Esophagus squamous epithelium (tissue), 4 donors: ENCODE measurements around the gene RFPL1.

Experiments used
- POLR2A ChIP-seq, 4 donors: fragments of 450-650 bp; IDR thresholded peaks; one replicate each; pipeline ENCODE4 v1.6.1; 2017; ENCODE audit warnings: antibody characterized with exemption in 4 of 4, mild to moderate bottlenecking in 4 of 4, moderate library complexity in 3 of 4
- TF ChIP-seq, protein P1 (sequence below), 6 experiments: fragments of 450-650 bp in 4 of 6; fragments of 200-600 bp in 2 of 6; sonication (generic) in 2 of 6; IDR thresholded peaks; one replicate each; pipeline ENCODE4 v1.5.1; 2016 to 2019; ENCODE audit warnings: antibody characterized with exemption in 6 of 6, mild to moderate bottlenecking in 4 of 6, moderate library complexity in 4 of 6

DNA sequence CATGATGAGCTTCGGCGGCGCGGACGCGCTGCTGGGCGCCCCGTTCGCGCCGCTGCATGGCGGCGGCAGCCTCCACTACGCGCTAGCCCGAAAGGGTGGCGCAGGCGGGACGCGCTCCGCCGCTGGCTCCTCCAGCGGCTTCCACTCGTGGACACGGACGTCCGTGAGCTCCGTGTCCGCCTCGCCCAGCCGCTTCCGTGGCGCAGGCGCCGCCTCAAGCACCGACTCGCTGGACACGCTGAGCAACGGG lies 41.8 kb downstream of the RFPL1 start:
- TF ChIP-seq, protein P1, sequence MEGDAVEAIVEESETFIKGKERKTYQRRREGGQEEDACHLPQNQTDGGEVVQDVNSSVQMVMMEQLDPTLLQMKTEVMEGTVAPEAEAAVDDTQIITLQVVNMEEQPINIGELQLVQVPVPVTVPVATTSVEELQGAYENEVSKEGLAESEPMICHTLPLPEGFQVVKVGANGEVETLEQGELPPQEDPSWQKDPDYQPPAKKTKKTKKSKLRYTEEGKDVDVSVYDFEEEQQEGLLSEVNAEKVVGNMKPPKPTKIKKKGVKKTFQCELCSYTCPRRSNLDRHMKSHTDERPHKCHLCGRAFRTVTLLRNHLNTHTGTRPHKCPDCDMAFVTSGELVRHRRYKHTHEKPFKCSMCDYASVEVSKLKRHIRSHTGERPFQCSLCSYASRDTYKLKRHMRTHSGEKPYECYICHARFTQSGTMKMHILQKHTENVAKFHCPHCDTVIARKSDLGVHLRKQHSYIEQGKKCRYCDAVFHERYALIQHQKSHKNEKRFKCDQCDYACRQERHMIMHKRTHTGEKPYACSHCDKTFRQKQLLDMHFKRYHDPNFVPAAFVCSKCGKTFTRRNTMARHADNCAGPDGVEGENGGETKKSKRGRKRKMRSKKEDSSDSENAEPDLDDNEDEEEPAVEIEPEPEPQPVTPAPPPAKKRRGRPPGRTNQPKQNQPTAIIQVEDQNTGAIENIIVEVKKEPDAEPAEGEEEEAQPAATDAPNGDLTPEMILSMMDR (IDR thresholded peaks at IDR 0.05) = no peak
- no peak for TF ChIP-seq POLR2A (IDR thresholded peaks at IDR 0.05)
